ENCODE measurements around the gene IER5.

- TF ChIP-seq RNF219 (CRISPR knock-in tag; IDR thresholded peaks at IDR 0.05) = no peak
- no peak for TF ChIP-seq ZNF57 (CRISPR knock-in tag; IDR thresholded peaks at IDR 0.05)
- no peak for TF ChIP-seq FOXM1 (IDR thresholded peaks at IDR 0.05; ENCODE audit: low read depth)
- TF ChIP-seq FOXM1 (CRISPR knock-in tag; IDR thresholded peaks at IDR 0.05; ENCODE audit: low read depth) = no peak
- no peak for TF ChIP-seq ZNF274 (IDR thresholded peaks at IDR 0.05; ENCODE audit: borderline replicate concordance, low read depth, low read length)
- no peak for TF ChIP-seq ZBTB49 (CRISPR knock-in tag; IDR thresholded peaks at IDR 0.05; ENCODE audit: borderline replicate concordance)
- no peak for TF ChIP-seq C11orf30 (IDR thresholded peaks at IDR 0.05; ENCODE audit: low read depth)
These were observed 1.6 kb upstream of the IER5 start for GRCh38 chr1:181086926-181087325.
